ENCODE measurements around the gene TBPL1. TPM values are rescaled to one million over a fixed set of nuclear protein-coding genes. Genes with fewer than 3 reads are reported as not detected.

The TBPL1 gene
- total and polyA plus RNA-seq, 2 of the 13 experiments (the other 11 are each of a cell fraction or from before 2014, with no cell fraction given) = 25.3 to 39.3 TPM

GRCh38 chr6:133951881-133952814, 876 bp upstream of the TBPL1 start (continued):
- no peak for TF ChIP-seq ZNF460 (CRISPR knock-in tag; IDR thresholded peaks at IDR 0.05; ENCODE audit: borderline replicate concordance)
- TF ChIP-seq TBX2 (CRISPR knock-in tag; IDR thresholded peaks at IDR 0.05; ENCODE audit: borderline replicate concordance) = peak; percentile 66
- peak; percentile 57 for TF ChIP-seq SPEN (CRISPR knock-in tag; IDR thresholded peaks at IDR 0.05; ENCODE audit: low read depth)
- no peak for TF ChIP-seq MEF2D (CRISPR knock-in tag; IDR thresholded peaks at IDR 0.05)
- TF ChIP-seq ZNF33B (CRISPR knock-in tag; IDR thresholded peaks at IDR 0.05) = peak; percentile 57; the same call in 1 of the 2 replicates
- peak; percentile 60; the same call in 1 of the 2 replicates for TF ChIP-seq ZNF441 (CRISPR knock-in tag; IDR thresholded peaks at IDR 0.05; ENCODE audit: borderline replicate concordance)
- TF ChIP-seq ZNF121 (CRISPR knock-in tag; IDR thresholded peaks at IDR 0.05) = no peak; the same call in 1 of the 2 replicates
- TF ChIP-seq, protein P1, sequence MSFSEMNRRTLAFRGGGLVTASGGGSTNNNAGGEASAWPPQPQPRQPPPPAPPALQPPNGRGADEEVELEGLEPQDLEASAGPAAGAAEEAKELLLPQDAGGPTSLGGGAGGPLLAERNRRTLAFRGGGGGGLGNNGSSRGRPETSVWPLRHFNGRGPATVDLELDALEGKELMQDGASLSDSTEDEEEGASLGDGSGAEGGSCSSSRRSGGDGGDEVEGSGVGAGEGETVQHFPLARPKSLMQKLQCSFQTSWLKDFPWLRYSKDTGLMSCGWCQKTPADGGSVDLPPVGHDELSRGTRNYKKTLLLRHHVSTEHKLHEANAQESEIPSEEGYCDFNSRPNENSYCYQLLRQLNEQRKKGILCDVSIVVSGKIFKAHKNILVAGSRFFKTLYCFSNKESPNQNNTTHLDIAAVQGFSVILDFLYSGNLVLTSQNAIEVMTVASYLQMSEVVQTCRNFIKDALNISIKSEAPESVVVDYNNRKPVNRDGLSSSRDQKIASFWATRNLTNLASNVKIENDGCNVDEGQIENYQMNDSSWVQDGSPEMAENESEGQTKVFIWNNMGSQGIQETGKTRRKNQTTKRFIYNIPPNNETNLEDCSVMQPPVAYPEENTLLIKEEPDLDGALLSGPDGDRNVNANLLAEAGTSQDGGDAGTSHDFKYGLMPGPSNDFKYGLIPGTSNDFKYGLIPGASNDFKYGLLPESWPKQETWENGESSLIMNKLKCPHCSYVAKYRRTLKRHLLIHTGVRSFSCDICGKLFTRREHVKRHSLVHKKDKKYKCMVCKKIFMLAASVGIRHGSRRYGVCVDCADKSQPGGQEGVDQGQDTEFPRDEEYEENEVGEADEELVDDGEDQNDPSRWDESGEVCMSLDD (CRISPR knock-in tag; IDR thresholded peaks at IDR 0.05; ENCODE audit: borderline replicate concordance) = no peak; the same call in 1 of the 2 replicates
- TF ChIP-seq RBM39 (IDR thresholded peaks at IDR 0.05; ENCODE audit: low read depth, low read length, poor library complexity, severe bottlenecking) = no peak
- no peak for TF ChIP-seq ZNF709 (CRISPR knock-in tag; IDR thresholded peaks at IDR 0.05)
- TF ChIP-seq GTF2F1 (IDR thresholded peaks at IDR 0.05; ENCODE audit: low read length) = no peak
- no peak for TF ChIP-seq NR3C1 (CRISPR knock-in tag; IDR thresholded peaks at IDR 0.05)
- TF ChIP-seq SOX5 (CRISPR knock-in tag; IDR thresholded peaks at IDR 0.05; ENCODE audit: borderline replicate concordance) = no peak
- TF ChIP-seq ZNF614 (CRISPR knock-in tag; IDR thresholded peaks at IDR 0.05; ENCODE audit: borderline replicate concordance) = 0 out of 2 replicates have a peak, but pooled peaks have one; percentile 14
- 0 out of 2 replicates have a peak, but pooled peaks have one; percentile 56 for TF ChIP-seq ZNF83 (CRISPR knock-in tag; IDR thresholded peaks at IDR 0.05; ENCODE audit: borderline replicate concordance)
- TF ChIP-seq EED (CRISPR knock-in tag; IDR thresholded peaks at IDR 0.05) = peak; percentile 55
- no peak for TF ChIP-seq ZNF792 (CRISPR knock-in tag; IDR thresholded peaks at IDR 0.05)
- TF ChIP-seq NFYC (CRISPR knock-in tag; IDR thresholded peaks at IDR 0.05) = peak; percentile 42; the same call in 1 of the 2 replicates
- no peak for TF ChIP-seq ZKSCAN5 (CRISPR knock-in tag; IDR thresholded peaks at IDR 0.05)
- no peak for TF ChIP-seq ATM (IDR thresholded peaks at IDR 0.05; ENCODE audit: borderline replicate concordance)
- TF ChIP-seq ZNF451 (CRISPR knock-in tag; IDR thresholded peaks at IDR 0.05) = no peak
- no peak; the same call in 1 of the 2 replicates for TF ChIP-seq BCL6 (CRISPR knock-in tag; IDR thresholded peaks at IDR 0.05)
- no peak for TF ChIP-seq THAP11 (CRISPR knock-in tag; IDR thresholded peaks at IDR 0.05)
- no peak for TF ChIP-seq PRPF4 (IDR thresholded peaks at IDR 0.05; ENCODE audit: low read depth, low read length, poor library complexity, severe bottlenecking)
- no peak for TF ChIP-seq ZNF773 (CRISPR knock-in tag; IDR thresholded peaks at IDR 0.05; ENCODE audit: borderline replicate concordance)
- no peak for TF ChIP-seq ZNF432 (CRISPR knock-in tag; IDR thresholded peaks at IDR 0.05; ENCODE audit: borderline replicate concordance)
- TF ChIP-seq NFRKB (IDR thresholded peaks at IDR 0.05) = no peak
- TF ChIP-seq ZNF790 (CRISPR knock-in tag; IDR thresholded peaks at IDR 0.05; ENCODE audit: borderline replicate concordance) = no peak
- peak; percentile 23; the same call in 1 of the 2 replicates for TF ChIP-seq AKAP8 (CRISPR knock-in tag; IDR thresholded peaks at IDR 0.05)
- peak; percentile 74; the same call in 1 of the 2 replicates for TF ChIP-seq EEA1 (CRISPR knock-in tag; IDR thresholded peaks at IDR 0.05; ENCODE audit: borderline replicate concordance)
